ENCODE data around the gene KCNJ15. TPM values are rescaled to one million over a fixed set of nuclear protein-coding genes. Genes with fewer than 3 reads are reported as not detected.

The KCNJ15 gene
- polyA plus RNA-seq (2012; ENCODE audit: insufficient read depth, insufficient read length, low read depth): not detected

GRCh38 chr21:38256599-38257302 is at the start of gene KCNJ15:
TSS of gene KCNJ15 (plus strand) at chr21:38256991. CDS start at chr21:38299262, 42,271 bp downstream.
- Histone ChIP-seq H3K27me3 (peaks cover 4% of the 10 kb centered on the region; the same call in 1 of the 2 replicates), H3K36me3 (no peaks in the 10 kb centered on the region), H3K9me3 (no peaks in the 10 kb centered on the region), H3K4me1 (no peaks in the 10 kb centered on the region), H3K4me3 (ENCODE audit: low read depth, low read length) (no peak within 1 kb of the TSS)
- TF ChIP-seq, protein P1, sequence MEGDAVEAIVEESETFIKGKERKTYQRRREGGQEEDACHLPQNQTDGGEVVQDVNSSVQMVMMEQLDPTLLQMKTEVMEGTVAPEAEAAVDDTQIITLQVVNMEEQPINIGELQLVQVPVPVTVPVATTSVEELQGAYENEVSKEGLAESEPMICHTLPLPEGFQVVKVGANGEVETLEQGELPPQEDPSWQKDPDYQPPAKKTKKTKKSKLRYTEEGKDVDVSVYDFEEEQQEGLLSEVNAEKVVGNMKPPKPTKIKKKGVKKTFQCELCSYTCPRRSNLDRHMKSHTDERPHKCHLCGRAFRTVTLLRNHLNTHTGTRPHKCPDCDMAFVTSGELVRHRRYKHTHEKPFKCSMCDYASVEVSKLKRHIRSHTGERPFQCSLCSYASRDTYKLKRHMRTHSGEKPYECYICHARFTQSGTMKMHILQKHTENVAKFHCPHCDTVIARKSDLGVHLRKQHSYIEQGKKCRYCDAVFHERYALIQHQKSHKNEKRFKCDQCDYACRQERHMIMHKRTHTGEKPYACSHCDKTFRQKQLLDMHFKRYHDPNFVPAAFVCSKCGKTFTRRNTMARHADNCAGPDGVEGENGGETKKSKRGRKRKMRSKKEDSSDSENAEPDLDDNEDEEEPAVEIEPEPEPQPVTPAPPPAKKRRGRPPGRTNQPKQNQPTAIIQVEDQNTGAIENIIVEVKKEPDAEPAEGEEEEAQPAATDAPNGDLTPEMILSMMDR (IDR thresholded peaks at IDR 0.05; ENCODE audit: low read depth, low read length): no peak
- DNase-seq: no peak

GRCh38 chr21:38208118-38208517 is 48.7 kb upstream of the KCNJ15 start:
- no peaks in the 10 kb centered on the region for H3K9me3 ChIP-seq
- TF ChIP-seq, protein P1 (IDR thresholded peaks at IDR 0.05; ENCODE audit: low read depth, low read length): no peak
- no peak for DNase-seq
- no peaks in the 10 kb centered on the region for H3K4me1 ChIP-seq
- no peaks in the 10 kb centered on the region for H3K36me3 ChIP-seq
- no peak overlapping the region for H3K4me3 ChIP-seq (ENCODE audit: low read depth, low read length)
- H3K27me3 ChIP-seq: no peaks in the 10 kb centered on the region

GRCh38 chr21:38211321-38211720 is 45.5 kb upstream of the KCNJ15 start:
- Histone ChIP-seq H3K4me1 (no peaks in the 10 kb centered on the region), H3K36me3 (no peaks in the 10 kb centered on the region), H3K4me3 (ENCODE audit: low read depth, low read length) (no peak overlapping the region), H3K27me3 (no peaks in the 10 kb centered on the region), H3K9me3 (no peaks in the 10 kb centered on the region)
- TF ChIP-seq, protein P1 (IDR thresholded peaks at IDR 0.05; ENCODE audit: low read depth, low read length): no peak
- DNase-seq: no peak

GRCh38 chr21:38212706-38213105 is 44.1 kb upstream of the KCNJ15 start:
- H3K36me3 ChIP-seq: no peaks in the 10 kb centered on the region
- TF ChIP-seq, protein P1 (IDR thresholded peaks at IDR 0.05; ENCODE audit: low read depth, low read length): no peak
- no peak for DNase-seq
- no peaks in the 10 kb centered on the region for H3K4me1 ChIP-seq
- H3K9me3 ChIP-seq: no peaks in the 10 kb centered on the region
- H3K4me3 ChIP-seq (ENCODE audit: low read depth, low read length): no peak overlapping the region
- no peaks in the 10 kb centered on the region for H3K27me3 ChIP-seq

GRCh38 chr21:38219049-38219628 is 37.7 kb upstream of the KCNJ15 start:
- no peaks in the 10 kb centered on the region for H3K4me1 ChIP-seq
- no peak overlapping the region for H3K4me3 ChIP-seq (ENCODE audit: low read depth, low read length)
- TF ChIP-seq, protein P1 (IDR thresholded peaks at IDR 0.05; ENCODE audit: low read depth, low read length): peak; percentile 94
- no peaks in the 10 kb centered on the region for H3K36me3 ChIP-seq
- no peaks in the 10 kb centered on the region for H3K27me3 ChIP-seq
- no peaks in the 10 kb centered on the region for H3K9me3 ChIP-seq
- peak; percentile 61 for DNase-seq

DNA sequence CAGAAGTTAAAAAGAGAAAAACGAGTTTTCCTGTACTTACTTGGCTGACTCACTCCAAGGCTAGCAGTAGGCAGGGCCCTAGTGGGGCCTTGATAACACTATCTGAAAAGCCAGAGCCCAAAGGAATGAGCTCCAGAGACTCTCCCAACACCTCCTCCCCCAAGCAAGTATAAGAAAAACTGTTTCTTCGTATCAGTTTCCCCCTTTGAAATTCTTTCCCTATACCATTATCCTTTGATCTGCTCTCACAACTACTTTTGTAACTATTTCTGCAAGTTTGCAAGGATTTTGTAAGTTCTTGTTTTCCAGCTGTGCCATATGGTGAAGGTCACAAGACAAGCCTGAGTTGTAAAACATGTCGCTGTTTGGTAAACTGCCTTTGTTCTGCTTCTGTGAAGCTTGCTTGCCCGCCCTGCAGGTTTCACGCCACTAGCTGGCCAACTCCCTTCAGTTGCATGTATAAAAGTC is 36.5 kb upstream of the KCNJ15 start:
- Histone ChIP-seq H3K4me1 (no peaks in the 10 kb centered on the region), H3K27me3 (no peaks in the 10 kb centered on the region), H3K36me3 (no peaks in the 10 kb centered on the region), H3K4me3 (ENCODE audit: low read depth, low read length) (no peak overlapping the region), H3K9me3 (no peaks in the 10 kb centered on the region)
- DNase-seq: no peak
- TF ChIP-seq, protein P1 (IDR thresholded peaks at IDR 0.05; ENCODE audit: low read depth, low read length): no peak

All from BE2C (cell line).